GM21717 (cell line): ENCODE results near the gene WEE1.

Experiments used
- ATAC-seq: cut with Tn5 transposase; IDR thresholded peaks from one replicate; pipeline ENCODE4 v1.9.1; 2021; ENCODE audit warnings: mild to moderate bottlenecking, moderate library complexity; ENCODE audit not compliant: unreplicated experiment

WEE1 gene

DNA sequence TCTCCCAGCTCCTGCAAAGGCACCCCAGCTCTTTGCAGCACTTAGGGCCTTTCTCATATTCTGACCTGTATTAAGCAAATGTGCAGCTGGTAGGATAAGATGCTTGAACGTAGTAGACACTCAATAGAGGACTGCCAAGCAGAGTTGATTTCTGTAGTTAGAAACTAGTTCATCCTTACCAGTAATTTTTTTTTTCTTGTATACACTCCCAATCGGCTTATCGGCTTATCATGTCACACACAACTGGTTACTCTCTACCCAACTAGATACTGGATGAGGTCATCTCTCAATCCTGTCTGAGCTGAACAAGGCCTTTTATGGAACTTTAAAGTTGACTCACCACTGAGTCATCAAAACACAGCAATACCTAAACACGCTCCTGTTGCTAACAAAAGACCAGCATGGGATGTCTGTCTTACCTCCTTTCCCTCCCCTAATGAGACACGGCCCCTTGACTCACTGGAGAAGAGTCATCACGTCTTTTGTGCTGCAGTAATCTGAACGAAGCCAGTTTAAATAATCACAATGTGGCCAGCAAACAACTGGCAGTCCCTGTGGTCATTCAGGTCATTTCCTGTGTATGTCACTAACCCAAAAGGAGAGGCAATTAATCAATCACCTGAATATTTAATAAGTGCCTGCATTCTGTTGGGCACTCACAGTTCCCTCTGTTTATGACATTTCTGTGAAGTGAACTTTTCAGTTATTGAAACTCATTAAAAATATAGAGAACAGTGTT lies 7.5 kb upstream of the WEE1 start:
- ATAC-seq, result peak; percentile 81

DNA sequence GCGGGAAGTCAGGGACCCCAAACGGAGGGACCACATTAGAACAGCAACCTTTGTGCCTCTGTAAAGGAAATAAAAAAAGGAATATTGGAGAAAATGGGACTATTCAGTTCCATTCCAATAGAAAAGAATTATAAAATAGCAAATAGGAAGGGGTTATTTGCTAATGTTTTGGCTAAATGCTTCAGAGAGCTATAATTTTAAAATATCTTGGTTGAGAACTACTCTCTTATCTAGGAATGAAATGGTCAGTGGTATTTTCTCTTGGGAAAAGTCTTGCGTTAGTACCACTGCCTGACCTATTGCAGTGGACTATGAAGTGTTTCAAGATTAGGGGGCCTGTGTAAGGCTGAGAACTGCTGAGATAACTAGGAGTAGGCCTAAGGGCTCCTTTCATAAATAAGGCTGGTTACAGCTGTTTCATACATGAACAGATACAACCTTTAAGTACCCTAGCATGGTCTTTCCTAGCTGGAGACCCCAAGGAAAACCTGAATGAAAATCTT lies 6.9 kb upstream of the WEE1 start:
- ATAC-seq, result no peak

DNA sequence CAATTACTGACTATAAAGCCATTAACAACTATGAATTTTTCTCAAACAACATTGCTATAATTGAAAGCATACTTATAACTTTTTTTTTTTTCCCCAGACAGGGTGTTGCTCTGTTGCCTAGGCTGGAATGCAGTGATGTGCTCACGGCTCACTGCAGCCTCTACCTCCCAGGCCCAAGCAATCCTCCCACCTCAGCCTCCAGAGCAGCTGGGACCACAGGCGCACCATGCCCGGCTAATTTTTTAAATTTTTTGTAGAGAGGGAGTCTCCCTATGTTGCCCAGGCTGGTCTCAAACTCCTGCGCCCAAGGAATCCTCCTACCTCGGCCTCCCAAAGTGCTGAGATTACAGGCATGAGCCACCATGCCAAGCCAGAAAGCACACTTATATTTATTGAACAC lies 6.1 kb upstream of the WEE1 start:
- ATAC-seq, result no peak

DNA sequence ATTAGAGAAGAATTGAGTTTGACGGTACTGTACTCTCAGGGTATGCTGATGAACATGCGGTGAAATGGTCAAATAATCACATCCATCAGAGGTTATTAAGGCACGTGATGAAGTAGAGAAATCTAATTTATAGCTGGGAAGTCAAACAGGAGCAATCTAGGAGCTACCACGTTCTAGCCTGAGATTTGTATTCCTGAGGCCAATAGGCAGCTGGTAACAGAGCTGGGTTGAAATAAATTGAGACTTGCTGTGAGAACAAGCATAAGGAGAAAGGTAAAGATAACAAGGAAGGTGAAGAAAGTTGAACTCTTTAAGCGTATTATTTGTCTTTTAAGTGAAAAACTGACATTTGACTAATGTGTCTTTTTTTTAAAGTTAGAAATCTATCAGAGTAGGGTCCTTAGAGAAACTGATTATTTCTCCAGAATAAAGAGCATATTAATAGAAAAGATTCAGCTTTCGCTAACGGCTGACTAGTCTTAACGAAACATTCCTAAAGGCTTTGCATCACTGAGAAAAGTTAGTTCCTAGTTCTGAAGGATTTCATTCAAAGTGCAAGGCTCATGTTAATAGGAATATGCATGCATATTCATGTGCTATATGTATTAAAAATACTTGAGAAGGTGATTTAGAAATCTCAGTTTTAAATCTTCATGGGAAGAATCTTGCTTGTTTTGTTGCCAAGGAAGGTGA lies 5.2 kb upstream of the WEE1 start:
- no peak for ATAC-seq

DNA sequence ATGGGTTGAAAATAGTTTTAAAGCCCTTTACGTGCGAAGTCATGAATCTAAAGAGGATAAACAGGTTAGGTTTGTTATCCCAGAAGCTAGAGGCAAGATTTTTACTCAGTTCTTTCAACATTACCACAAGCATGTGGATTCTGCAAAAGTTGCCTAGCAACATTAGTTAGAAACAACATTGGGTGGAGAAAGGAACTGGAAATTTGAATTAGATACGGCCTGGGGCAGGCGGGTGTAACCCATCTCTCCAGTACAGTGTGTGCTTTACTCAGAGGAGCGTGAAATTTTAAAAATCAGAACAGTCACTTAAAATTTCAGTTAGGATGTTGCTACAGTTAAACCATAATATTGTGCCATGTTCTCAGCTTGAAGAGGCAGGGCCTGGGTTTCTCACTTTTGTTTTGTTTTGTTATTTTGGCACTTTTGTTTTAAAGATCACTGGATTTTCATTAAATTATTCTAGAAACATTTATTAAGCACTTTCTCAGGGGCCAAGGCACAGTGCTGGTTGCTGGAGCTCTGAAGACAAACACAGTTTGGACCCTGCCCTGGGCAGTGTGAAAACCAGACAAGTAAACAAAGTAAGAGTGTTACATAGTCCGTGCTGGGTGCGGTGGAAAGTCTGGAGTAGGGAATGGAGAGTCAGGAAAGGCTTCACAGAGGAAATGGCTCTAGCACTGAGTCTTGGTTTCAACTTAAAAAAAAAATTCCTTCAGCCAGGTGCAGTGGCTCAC lies 4.4 kb upstream of the WEE1 start:
- ATAC-seq, result no peak

DNA sequence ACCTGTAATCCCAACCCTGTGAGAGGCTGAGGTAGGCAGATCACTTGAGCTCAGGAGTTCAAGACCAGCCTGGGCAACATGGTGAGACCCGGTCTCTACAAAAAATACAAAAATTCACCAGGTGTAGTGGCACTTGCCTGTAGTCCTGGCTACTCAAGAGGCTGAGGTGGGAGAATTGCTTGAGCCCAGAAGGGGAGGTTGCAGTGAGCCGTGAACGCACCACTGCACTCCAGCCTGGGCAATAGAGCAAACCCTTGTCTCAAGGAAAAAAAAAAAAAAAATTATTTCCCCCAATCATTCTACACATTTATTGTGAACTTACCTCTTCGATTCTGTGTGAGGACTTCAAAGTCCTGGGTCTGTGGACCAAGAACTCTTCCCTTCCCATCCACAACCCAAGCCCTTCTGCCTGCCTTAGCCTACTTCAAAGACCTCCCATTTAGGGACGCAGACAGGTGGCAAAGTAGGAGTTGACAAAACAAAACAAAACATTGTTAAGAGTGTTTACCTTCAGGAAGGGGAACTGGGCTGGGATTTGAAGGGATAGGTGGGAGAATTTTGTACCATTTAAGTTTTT lies 3.8 kb upstream of the WEE1 start:
- ATAC-seq, result no peak

DNA sequence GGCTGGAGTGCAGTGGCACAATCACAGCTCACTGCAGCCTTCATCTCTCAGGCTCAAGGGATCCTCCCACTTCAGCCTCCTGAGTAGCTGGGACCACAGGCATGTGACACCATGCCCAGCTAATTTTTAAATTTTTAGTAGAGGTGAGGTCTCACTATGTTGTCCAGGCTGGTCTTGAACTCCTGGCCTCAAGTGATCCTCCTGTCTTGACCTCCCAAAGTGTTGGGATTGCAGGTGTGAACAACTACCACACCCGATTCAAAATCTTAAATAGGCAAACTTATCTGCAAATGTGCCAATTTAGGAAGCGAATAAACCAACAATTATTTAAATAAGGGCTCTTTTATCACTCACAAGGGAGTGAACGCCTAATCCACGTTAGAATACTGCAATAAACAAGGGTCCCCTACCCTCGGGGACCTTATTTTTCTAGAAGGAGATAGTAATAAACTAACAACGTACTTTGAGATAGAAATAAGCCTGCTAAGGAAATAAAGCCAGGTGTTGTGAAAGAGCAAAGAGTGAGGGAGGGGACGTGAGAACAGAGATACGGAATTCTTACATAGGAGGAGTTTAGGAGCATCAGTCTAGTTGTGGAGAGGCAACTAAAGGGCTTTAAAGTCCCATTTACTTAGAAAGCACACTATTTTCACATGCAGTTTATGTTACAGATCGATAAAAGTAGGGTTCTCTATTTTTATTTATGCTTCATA lies 3.0 kb upstream of the WEE1 start:
- ATAC-seq, result no peak

DNA sequence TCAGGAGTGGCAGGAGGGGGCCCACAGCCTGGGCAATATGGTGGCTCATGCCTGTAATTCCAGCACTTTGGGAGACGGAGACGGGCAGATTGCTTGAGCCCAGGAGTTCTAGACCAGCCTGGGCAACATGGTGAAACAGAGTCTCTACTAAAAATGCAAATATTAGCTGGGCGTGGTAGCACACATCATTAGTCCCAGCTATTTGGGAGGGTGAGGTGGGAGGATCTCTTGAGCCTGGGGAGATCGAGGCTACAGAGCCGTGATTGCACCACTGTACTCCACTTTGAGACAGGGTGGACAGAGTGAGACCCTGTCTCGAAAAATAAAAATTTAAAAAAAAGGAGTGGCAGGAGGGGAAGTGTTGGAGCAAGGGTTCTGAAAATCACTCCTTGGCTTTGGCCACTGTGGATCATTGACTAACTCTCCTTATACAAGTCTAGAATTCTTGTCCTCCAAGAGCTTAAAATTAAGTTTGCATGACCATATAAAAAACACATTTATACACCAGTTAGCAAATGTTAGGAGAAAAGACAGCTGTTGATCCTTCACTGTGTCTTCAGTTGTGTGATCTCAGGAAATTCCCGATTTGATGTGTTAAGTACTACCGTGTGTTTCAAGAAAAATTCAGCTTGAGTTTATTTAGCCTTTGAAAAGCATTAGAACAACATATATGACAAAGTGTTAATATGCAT lies 2.3 kb upstream of the WEE1 start:
- ATAC-seq, result no peak

DNA sequence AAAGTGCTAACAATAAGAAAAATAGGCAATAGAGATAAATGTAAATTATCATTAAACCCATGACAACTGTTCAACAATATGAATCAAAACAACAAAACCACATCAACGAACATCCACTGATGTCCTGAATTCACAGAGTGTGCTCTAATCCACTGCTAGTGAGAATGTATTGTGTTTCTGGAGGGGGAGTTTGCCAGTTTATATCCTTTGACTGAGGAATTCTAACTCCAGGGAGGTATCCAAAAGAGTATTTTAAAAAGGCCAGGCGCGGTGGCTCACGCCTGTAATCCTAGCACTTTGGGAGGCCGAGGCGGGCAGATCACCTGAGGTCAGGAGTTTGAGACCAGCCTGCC lies 1.7 kb upstream of the WEE1 start:
- ATAC-seq, result no peak

DNA sequence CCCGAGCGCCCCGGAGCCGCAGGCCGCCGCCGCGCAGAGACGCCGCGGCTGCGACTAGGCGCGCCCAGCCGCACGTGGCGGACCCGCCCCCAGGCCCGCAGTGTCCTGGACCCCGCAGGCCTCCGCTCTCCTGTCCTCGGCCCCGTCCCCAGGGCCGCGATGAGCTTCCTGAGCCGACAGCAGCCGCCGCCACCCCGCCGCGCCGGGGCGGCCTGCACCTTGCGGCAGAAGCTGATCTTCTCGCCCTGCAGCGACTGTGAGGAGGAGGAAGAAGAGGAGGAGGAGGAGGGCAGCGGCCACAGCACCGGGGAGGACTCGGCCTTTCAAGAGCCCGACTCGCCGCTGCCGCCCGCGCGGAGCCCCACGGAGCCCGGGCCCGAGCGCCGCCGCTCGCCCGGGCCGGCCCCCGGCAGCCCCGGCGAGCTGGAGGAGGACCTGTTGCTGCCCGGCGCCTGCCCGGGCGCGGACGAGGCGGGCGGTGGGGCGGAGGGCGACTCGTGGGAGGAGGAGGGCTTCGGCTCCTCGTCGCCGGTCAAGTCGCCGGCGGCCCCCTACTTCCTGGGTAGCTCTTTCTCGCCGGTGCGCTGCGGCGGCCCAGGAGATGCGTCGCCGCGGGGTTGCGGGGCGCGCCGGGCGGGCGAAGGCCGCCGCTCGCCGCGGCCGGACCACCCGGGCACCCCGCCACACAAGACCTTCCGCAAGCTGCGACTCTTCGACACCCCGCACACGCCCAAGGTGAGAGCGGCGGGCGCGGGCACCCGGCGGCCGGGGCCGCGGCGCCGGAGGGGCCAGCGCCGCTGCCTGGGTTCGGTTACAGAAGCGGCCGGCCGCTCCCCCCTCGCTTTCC lies 528 bp downstream of the WEE1 start:
- peak; percentile 6 for ATAC-seq

DNA sequence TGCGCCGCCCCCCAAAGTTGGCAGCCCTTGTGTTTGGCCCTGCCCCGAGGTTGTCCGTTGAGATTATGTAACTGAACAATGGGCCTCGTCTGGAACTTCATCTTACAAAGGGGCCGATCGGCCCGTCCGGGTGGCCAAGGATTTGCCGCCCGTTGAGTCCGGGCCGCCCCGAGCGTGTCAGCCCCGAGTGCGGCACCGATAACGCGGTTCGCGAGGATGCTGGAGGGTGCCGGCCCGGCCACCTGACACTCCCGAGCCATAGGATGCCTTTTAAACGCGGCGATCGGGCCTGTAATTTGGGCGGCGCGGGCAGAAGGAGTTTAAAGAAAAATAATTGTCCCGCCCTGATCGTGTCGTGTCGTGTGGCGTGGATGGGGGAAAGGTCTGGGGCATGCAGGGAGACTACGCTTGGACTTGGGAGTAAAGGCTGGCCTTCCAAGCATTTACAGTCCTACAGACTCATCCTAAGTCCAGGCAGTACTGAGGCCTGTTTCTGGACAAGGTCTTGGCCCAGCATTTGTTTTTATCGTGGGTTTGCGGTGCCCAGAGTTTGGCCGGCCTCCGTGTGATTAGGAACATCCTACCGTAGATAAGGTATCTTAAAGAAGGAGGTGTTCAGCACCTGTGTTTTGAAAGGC lies 1.3 kb downstream of the WEE1 start:
- ATAC-seq, result no peak

DNA sequence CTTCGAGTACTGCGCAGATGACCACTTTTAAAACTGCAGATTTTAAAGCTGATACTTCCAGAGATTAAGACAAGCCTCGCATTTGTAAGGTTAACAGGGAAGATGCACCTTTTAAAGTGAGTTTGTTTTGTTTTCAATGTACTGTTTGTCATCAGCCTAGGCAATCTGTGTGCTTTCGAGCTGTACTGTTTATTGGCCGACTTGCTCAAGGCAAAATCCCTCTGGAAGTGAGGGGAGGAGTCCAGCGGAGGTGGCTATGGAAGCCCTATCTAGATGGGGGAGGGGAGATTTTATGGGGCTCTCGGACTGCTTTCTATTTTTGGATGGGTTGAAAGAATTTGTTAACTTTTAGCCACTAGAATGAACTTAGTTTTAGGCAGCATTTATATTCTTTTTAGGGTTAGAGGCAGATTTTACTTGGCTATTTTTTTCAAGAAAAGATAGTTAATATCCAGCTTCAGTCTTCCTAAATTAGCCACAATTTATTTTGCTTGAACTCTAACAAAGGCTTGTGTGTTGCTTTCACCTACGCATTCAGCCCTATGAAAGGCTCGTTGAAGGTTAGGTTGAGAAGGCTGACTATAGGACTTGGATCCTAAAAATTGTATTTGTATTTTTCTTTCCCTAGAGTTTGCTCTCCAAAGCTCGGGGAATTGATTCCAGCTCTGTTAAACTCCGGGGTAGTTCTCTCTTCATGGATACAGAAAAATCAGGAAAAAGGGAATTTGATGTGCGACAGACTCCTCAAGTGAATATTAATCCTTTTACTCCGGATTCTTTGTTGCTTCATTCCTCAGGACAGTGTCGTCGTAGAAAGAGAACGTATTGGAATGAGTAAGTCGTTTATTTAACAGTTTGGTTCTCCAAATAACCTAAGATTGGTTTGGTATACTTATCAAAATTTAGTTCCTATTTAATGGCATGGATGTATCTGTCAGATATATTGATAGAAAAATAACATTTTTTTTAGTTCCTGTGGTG lies 2.1 kb downstream of the WEE1 start:
- ATAC-seq, result no peak

DNA sequence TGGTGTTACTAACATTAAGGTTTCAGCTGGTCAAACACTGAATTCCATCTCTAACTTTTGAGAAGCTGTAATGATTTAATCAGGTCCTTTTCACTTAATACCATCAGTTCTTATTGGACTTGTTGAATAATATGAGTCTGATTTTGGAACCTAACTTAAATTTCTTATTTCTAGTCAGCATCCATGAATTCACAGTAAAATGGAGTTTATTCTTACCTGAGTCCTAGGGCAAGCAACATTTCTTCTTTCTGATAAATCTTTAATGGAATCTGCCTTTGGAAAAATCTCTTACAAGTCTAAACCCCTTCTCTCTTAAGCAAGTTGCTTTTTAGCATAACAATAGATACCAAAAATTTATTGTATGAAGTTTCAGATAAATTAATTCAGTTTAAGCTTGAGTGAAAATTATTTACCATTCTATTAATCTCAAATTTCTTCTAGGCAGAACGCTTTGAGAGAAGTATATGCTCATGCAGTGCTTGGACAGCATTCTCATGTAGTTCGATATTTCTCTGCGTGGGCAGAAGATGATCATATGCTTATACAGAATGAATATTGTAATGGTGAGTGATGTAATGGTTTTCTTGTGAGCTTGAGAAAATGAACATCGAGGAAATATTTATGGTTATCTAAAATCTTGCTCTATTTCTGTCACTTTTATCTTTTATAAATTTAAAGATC lies 3.4 kb downstream of the WEE1 start:
- no peak for ATAC-seq

DNA sequence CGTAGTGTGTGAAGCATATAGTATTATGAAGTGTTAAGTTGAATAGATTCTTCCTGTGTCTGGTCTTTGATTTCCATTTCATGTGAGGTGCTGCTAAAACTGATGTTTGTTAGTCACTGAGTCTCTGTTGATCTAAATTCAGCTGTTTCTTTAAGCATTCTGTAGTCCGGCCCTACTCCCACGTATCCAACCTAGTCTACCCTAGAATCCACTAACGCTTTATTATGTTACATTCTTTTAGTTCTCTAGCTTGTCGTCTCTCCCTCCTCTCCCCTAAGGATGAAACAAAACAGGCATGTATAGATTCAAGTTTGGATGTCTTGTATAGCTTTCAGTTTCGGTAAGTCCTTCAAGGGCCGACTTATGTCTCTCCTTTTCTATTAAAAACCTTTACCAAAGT lies 4.1 kb downstream of the WEE1 start:
- no peak for ATAC-seq

DNA sequence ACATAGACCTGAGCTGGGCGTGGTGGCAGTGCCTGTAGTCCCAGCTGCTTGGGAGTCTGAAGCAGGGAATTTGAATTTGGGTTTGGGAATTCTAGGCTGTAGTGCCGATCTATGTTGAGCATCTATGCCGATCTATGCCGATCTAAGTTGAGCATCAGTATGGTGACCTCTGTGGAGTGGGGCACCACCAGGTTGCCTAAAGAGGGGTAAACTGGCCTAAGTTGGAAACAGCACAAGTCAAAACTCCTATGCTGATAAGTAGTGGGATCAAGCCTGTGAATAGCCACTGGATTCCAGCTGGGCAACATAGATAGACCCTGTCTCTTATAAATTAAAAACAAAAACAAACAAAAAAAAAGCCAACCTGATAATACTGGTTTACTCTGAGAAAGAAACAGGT lies 7.4 kb downstream of the WEE1 start:
- no peak for ATAC-seq

DNA sequence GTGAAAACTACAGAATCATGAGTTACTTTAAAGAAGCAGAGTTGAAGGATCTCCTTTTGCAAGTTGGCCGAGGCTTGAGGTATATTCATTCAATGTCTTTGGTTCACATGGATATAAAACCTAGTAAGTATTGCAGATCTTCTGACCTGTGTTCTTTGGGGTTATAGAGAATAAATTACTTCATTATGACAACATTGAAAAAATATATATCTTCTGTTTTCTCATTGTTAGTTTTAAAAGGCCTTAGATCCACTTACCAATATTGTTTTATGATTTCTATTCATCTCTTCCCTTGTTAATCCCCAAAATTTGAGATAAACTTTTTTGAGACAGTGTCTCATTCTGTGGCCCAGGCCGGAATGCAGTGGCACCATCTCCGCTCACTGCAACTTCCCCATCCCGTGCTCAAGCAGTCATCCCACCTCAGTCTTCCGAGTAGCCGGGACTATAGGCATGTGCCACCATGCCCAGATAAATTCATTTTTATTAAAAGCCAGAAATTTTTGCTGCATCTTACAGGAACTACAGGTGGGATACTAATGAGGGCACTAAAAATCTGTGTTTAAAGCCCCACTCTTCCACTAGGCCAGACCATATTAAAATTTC lies 8.2 kb downstream of the WEE1 start:
- no peak for ATAC-seq

DNA sequence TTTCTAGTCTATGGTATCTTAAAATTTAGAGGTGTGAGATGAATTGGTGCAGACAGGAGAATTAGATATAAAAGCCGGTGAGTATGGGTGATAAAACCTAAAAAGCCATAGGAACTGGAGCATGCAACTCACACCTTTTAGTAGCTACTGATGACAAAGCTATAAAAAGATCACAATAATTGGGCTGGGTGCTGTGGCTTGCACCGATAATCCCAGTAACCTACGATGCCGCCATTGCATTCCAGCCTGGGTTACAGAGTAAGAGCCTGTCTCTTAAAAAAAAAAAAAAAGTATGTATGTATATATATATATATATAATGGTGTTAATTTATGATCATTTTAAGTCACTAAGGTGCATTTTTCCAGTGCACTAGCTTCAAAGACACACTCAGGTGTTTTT lies 17.2 kb downstream of the WEE1 start:
- no peak for ATAC-seq
